ENCODE results near the gene KCNH4.
"Not testable (repeated sequence)": the region's sequence is repeated elsewhere in the genome, so short reads cannot be mapped to it uniquely, and the experiment has no call there.

The KCNH4 gene

DNA sequence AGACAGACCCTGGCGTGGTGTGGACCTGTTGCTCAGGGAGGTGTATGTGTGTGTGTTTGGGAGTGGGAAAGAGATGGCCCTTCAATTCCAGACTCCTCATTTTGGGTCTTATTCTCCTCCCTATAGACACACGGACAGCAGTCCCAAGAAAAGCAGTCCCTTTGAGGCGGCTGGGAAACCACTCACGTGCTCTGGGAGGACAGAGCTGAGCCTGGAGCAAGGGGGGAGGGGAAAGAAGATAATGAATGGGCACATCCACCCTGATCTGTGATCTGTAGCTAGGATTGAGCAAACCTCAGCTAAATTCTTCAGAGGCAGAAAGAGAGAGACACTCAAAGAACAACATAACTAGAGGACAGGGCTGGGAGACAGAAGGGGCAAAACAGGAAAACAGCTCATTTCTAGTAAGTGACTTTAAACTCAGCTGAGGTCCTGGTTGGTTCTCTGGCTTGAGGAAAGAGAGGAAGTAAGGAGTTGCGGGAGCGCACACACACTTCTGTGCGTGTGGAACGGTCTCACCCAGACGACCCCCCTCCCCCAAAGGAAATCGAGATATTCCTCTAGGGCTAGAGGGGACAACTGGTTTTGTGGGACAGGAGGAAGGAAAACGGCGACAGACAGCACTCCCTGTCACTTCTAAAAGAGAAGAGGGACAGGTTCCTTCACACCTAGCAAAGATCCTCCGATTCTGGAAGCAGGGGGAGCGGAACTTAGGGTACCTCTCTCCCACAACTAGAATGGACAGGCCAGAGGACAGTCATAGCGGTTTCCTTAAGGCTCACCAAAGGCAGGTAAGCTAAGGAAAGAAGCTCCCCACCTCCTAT, 26.8 kb downstream of the KCNH4 start:
- H3K27ac ChIP-seq, result peak overlapping the region; percentile 29
- peaks cover 3% of the 10 kb centered on the region for H3K4me1 ChIP-seq
- no peaks in the 10 kb centered on the region for H3K27me3 ChIP-seq (ENCODE audit: control insufficient read depth, insufficient read depth, low read length)
- no peaks in the 10 kb centered on the region for H3K9me3 ChIP-seq (ENCODE audit: control insufficient read depth, low read length)
- no peaks in the 10 kb centered on the region for H3K36me3 ChIP-seq (ENCODE audit: control insufficient read depth, insufficient read depth, low read length)
- H3K4me3 ChIP-seq (ENCODE audit: low read depth, low read length), result peak overlapping the region; percentile 99
- peaks cover 42% of the 10 kb centered on the region for H3K79me2 ChIP-seq
- no peak for TF ChIP-seq CTCF (IDR thresholded peaks at IDR 0.05)
- peak overlapping the region; percentile 79 for H3K9ac ChIP-seq
- H3K4me2 ChIP-seq (ENCODE audit: low read length), result peak overlapping the region; percentile 94
- peak overlapping the region; percentile 71 for H2AFZ ChIP-seq

- Histone ChIP-seq H3K9ac (no peak overlapping the region), H3K4me1 (peaks cover 5% of the 10 kb centered on the region), H3K36me3 (ENCODE audit: control insufficient read depth, insufficient read depth, low read length) (no peaks in the 10 kb centered on the region), H2AFZ (no peak overlapping the region), H3K9me3 (ENCODE audit: control insufficient read depth, low read length) (no peaks in the 10 kb centered on the region), H3K27me3 (ENCODE audit: control insufficient read depth, insufficient read depth, low read length) (no peaks in the 10 kb centered on the region), H3K4me2 (ENCODE audit: low read length) (no peak overlapping the region), H3K27ac (no peak overlapping the region), H3K4me3 (ENCODE audit: low read depth, low read length) (no peak overlapping the region), H3K79me2 (peaks cover 48% of the 10 kb centered on the region)
- no peak for TF ChIP-seq CTCF (IDR thresholded peaks at IDR 0.05)
These were observed 33.9 kb downstream of the KCNH4 start for GRCh38 chr17:42146911-42147607.

DNA sequence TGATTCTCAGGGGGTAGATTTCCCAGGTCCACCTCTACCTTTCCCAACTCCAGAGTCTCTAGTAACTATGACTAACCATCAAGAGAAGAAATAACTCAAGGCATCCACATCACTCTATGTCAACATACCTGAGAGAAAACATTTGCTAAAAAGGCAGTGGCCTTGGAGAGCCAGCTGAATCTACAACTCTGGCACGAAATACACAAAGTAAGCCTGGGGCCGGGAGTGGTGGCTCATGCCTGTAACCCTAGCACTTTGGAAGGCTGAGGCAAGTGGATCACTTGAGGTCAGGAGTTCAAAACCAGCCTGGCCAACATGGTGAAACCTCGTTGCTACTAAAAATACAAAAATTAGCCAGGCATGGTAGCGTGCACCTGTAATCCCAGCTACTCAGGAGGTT, 37.8 kb downstream of the KCNH4 start:
- peaks cover 57% of the 10 kb centered on the region for H3K79me2 ChIP-seq
- H3K27me3 ChIP-seq (ENCODE audit: control insufficient read depth, insufficient read depth, low read length); H3K4me3 ChIP-seq (ENCODE audit: low read depth, low read length); H3K36me3 ChIP-seq (ENCODE audit: control insufficient read depth, insufficient read depth, low read length); H3K9me3 ChIP-seq (ENCODE audit: control insufficient read depth, low read length); H3K27ac ChIP-seq; H3K4me2 ChIP-seq (ENCODE audit: low read length); H3K4me1 ChIP-seq; H3K9ac ChIP-seq; H2AFZ ChIP-seq: not testable (repeated sequence)

DNA sequence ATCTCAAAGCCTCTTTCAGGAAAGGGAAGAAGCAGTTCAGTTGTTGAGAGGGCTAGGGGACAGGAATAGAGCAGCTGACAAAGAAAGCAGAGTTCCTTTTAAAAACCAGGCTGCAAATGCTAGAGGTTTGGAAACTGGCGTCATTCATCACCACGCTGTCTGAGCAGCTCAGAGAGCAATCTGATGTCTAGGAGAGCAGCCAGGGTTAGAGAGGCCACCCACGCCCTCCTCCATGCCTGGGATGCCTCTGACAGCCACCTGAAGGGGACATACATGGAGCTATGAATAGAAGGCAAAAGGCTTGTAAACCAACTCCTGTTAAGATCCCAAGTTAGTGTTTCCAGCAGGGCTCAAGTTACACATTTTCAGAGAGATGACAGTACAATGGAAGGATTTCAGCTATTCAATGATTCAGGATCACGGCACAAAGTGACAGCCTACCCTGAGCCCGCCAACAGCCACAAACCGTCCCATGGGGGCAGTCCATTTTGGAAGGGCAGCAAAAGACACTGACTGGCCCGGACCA, 38.5 kb downstream of the KCNH4 start:
- no peak overlapping the region for H3K4me2 ChIP-seq (ENCODE audit: low read length)
- peaks cover 64% of the 10 kb centered on the region for H3K79me2 ChIP-seq
- H3K4me1 ChIP-seq, result peaks cover 5% of the 10 kb centered on the region
- no peak overlapping the region for H3K27ac ChIP-seq
- no peak for TF ChIP-seq CTCF (IDR thresholded peaks at IDR 0.05)
- no peaks in the 10 kb centered on the region for H3K9me3 ChIP-seq (ENCODE audit: control insufficient read depth, low read length)
- no peak overlapping the region for H3K9ac ChIP-seq
- H3K36me3 ChIP-seq (ENCODE audit: control insufficient read depth, insufficient read depth, low read length), result no peaks in the 10 kb centered on the region
- no peak overlapping the region for H3K4me3 ChIP-seq (ENCODE audit: low read depth, low read length)
- H3K27me3 ChIP-seq (ENCODE audit: control insufficient read depth, insufficient read depth, low read length), result no peaks in the 10 kb centered on the region
- no peak overlapping the region for H2AFZ ChIP-seq

DNA sequence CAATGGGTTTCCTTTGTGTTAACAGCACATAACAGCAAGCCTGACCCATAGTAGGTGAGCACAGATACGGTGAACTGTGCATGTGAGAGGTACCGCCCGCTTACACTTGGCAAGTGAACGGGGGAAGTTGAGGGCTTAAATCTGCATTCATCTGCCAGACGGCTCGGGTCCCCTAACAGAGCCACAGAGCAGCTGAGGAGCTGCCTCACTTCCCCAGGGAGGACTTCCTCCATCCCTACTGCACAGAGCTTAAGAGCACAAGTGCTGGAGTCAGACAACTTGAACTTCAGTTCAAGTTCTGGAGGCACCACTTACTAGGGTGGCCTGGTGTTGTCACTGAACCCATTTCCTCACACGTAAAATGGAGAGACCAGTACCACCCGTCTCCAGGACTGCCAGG, 39.6 kb downstream of the KCNH4 start:
- H3K9me3 ChIP-seq (ENCODE audit: control insufficient read depth, low read length), result no peaks in the 10 kb centered on the region
- peaks cover 5% of the 10 kb centered on the region for H3K4me1 ChIP-seq
- no peaks in the 10 kb centered on the region for H3K36me3 ChIP-seq (ENCODE audit: control insufficient read depth, insufficient read depth, low read length)
- no peak for TF ChIP-seq CTCF (IDR thresholded peaks at IDR 0.05)
- H3K4me3 ChIP-seq (ENCODE audit: low read depth, low read length), result no peak overlapping the region
- H3K9ac ChIP-seq, result no peak overlapping the region
- peaks cover 68% of the 10 kb centered on the region for H3K79me2 ChIP-seq
- no peak overlapping the region for H3K27ac ChIP-seq
- H3K4me2 ChIP-seq (ENCODE audit: low read length), result no peak overlapping the region
- H2AFZ ChIP-seq, result no peak overlapping the region
- no peaks in the 10 kb centered on the region for H3K27me3 ChIP-seq (ENCODE audit: control insufficient read depth, insufficient read depth, low read length)

DNA sequence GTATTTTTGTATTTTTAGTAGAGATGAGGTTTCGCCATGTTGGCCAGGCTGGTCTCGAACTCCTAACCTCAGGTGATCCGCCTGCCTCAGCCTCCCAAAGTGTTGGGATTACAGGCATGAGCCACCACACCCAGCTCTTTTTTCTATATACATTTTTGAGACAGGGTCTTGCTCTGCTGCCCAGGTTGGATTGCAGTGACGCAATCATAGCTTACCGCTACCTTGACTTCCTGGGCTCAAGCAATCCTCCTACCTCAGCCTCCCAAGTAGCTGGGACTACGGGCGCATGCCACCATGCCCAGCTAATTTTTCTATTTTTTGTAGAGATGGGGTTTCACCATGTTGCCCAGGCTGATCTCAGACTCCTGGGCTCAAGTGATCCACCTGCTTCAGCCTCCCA, 40.3 kb downstream of the KCNH4 start:
- not testable (repeated sequence) for H3K27ac ChIP-seq; H3K4me2 ChIP-seq (ENCODE audit: low read length); H3K9me3 ChIP-seq (ENCODE audit: control insufficient read depth, low read length); H3K9ac ChIP-seq; H3K4me3 ChIP-seq (ENCODE audit: low read depth, low read length); H2AFZ ChIP-seq; H3K27me3 ChIP-seq (ENCODE audit: control insufficient read depth, insufficient read depth, low read length); H3K36me3 ChIP-seq (ENCODE audit: control insufficient read depth, insufficient read depth, low read length)
- H3K79me2 ChIP-seq, result peaks cover 72% of the 10 kb centered on the region
- H3K4me1 ChIP-seq, result peaks cover 11% of the 10 kb centered on the region
